Measurements from ENCODE around the gene SKIL.
"Not testable (repeated sequence)": the region's sequence is repeated elsewhere in the genome, so short reads cannot be mapped to it uniquely, and the experiment has no call there.

SKIL gene

GRCh38 chr3:170357176-170358041, at the start of gene SKIL:
Gene SKIL, plus strand, starts transcription at chr3:170357715. Its CDS starts 2,617 bp downstream, at chr3:170360332.
- peak; percentile 93 to 98 (median 96) for DNase-seq
- intact Hi-C loops (cut with DNase I), result loop anchor here (2.0 to 10.0 kb wide), 2 partner anchors 47 to 133 kb away; partner anchors contain the start of gene PRKCI

- DNase-seq, result no peak
- intact Hi-C loops (cut with DNase I), result loop anchor here (10.0 kb wide), 1 partner anchor 506 kb away; no protein-coding TSS in a partner anchor
These were observed 48.5 kb upstream of the SKIL start for GRCh38 chr3:170309046-170309445.

- no peak for DNase-seq
- intact Hi-C loops (cut with DNase I), result no loop called here
These were observed 39.6 kb upstream of the SKIL start for GRCh38 chr3:170317954-170318353.

- DNase-seq, result no peak
- intact Hi-C loops (cut with DNase I), result no loop called here
These were observed 36.9 kb upstream of the SKIL start for GRCh38 chr3:170320461-170321121.

GRCh38 chr3:170321321-170322034, 36.0 kb upstream of the SKIL start:
- DNase-seq, result peak in 13 of 42 donors; percentile 14 to 53 (median 31)
- intact Hi-C loops (cut with DNase I), result no loop called here

- peak in 1 of 42 donors; percentile 6 for DNase-seq
These were observed 34.8 kb upstream of the SKIL start for GRCh38 chr3:170322566-170323269.

GRCh38 chr3:170323331-170323730, 34.2 kb upstream of the SKIL start:
- intact Hi-C loops (cut with DNase I), result no loop called here
- DNase-seq, result no peak

More at GRCh38 chr3:170322566-170323269, 34.8 kb upstream of the SKIL start:
- intact Hi-C loops (cut with DNase I), result no loop called here

GRCh38 chr3:170324962-170325361, 32.6 kb upstream of the SKIL start:
- DNase-seq, result peak in 21 of 42 donors; percentile 10 to 71 (median 30)
- intact Hi-C loops (cut with DNase I), result no loop called here

GRCh38 chr3:170327040-170327808, 30.3 kb upstream of the SKIL start:
- intact Hi-C loops (cut with DNase I), result no loop called here
- DNase-seq, result no peak

GRCh38 chr3:170327868-170328548, 29.5 kb upstream of the SKIL start:
- intact Hi-C loops (cut with DNase I); DNase-seq: not testable (repeated sequence)

GRCh38 chr3:170330366-170330765, 27.1 kb upstream of the SKIL start:
- intact Hi-C loops (cut with DNase I), result no loop called here

GRCh38 chr3:170331143-170331542, 26.4 kb upstream of the SKIL start:
- intact Hi-C loops (cut with DNase I), result no loop called here
- no peak for DNase-seq

More at GRCh38 chr3:170330366-170330765, 27.1 kb upstream of the SKIL start:
- no peak for DNase-seq

- no peak for DNase-seq
- intact Hi-C loops (cut with DNase I), result no loop called here
These were observed 20.1 kb upstream of the SKIL start for GRCh38 chr3:170337420-170337819.

GRCh38 chr3:170338690-170339340, 18.7 kb upstream of the SKIL start:
- no peak for DNase-seq
- intact Hi-C loops (cut with DNase I), result no loop called here

- intact Hi-C loops (cut with DNase I); DNase-seq: not testable (repeated sequence)
These were observed 15.2 kb upstream of the SKIL start for GRCh38 chr3:170342273-170342672.

- intact Hi-C loops (cut with DNase I); DNase-seq: not testable (repeated sequence)
These were observed 13.7 kb upstream of the SKIL start for GRCh38 chr3:170343859-170344258.

GRCh38 chr3:170344971-170345370, 12.5 kb upstream of the SKIL start:
- intact Hi-C loops (cut with DNase I), result no loop called here
- DNase-seq, result no peak

Data from head of caudate nucleus (tissue), 42 donors.